Central memory CD4-positive, alpha-beta T cell (primary cell): Measurements from ENCODE around the gene VPS37C.
"Not testable (repeated sequence)": the region's sequence is repeated elsewhere in the genome, so short reads cannot be mapped to it uniquely, and the experiment has no call there.

ENCODE experiments used
- DNase-seq: peaks from one replicate; pipeline ENCODE4 v3.0.0; 2022
- total RNA-seq, 3 experiments: gene quantifications; one replicate each; lab custom pipeline; 2026; lab: John Stamatoyannopoulos, UW

VPS37C gene
- 6.2 to 20.8 (median 9.1) reads per million in 3 experiments for total RNA-seq

- DNase-seq, result peak; percentile 89
Measured at GRCh38 chr11:61161190-61162091, at the start of gene VPS37C. Gene VPS37C (minus strand): TSS chr11:61161426. CDS start chr11:61138829, 22,597 bp downstream.

GRCh38 chr11:61210629-61211028, 49.4 kb upstream of the VPS37C start:
- not testable (repeated sequence) for DNase-seq

GRCh38 chr11:61207636-61208310, 46.5 kb upstream of the VPS37C start:
- DNase-seq, result not testable (repeated sequence)

- DNase-seq, result not testable (repeated sequence)
Measured at GRCh38 chr11:61204502-61205059, 43.4 kb upstream of the VPS37C start.

GRCh38 chr11:61203873-61204272, 42.6 kb upstream of the VPS37C start:
- not testable (repeated sequence) for DNase-seq

GRCh38 chr11:61202950-61203746, 41.9 kb upstream of the VPS37C start, which contains the start of gene PGA3:
Gene PGA3 (plus strand): TSS chr11:61203515. CDS start chr11:61203565, 50 bp downstream.
- not testable (repeated sequence) for DNase-seq

- no peak for DNase-seq
Measured at GRCh38 chr11:61201476-61201875, 40.2 kb upstream of the VPS37C start.

GRCh38 chr11:61198948-61199523, 37.8 kb upstream of the VPS37C start:
- DNase-seq, result no peak

GRCh38 chr11:61198361-61198760, 37.1 kb upstream of the VPS37C start:
- DNase-seq, result no peak

- DNase-seq, result no peak
Measured at GRCh38 chr11:61195719-61196118, 34.5 kb upstream of the VPS37C start.

GRCh38 chr11:61194981-61195695, 33.9 kb upstream of the VPS37C start:
- DNase-seq, result no peak

GRCh38 chr11:61194169-61194671, 33.0 kb upstream of the VPS37C start:
- no peak for DNase-seq

GRCh38 chr11:61193596-61193995, 32.4 kb upstream of the VPS37C start:
- DNase-seq, result no peak

GRCh38 chr11:61189933-61190332, 28.7 kb upstream of the VPS37C start:
- DNase-seq, result no peak

GRCh38 chr11:61187505-61188130, 26.4 kb upstream of the VPS37C start:
- peak; percentile 68 for DNase-seq

GRCh38 chr11:61186504-61186903, 25.3 kb upstream of the VPS37C start:
- DNase-seq, result no peak

GRCh38 chr11:61183645-61184044, 22.4 kb upstream of the VPS37C start:
- no peak for DNase-seq

GRCh38 chr11:61181489-61181888, 20.3 kb upstream of the VPS37C start:
- DNase-seq, result no peak

GRCh38 chr11:61180205-61180604, 19.0 kb upstream of the VPS37C start:
- not testable (repeated sequence) for DNase-seq

- DNase-seq, result no peak
Measured at GRCh38 chr11:61176446-61176845, 15.2 kb upstream of the VPS37C start.

- no peak for DNase-seq
Measured at GRCh38 chr11:61174949-61175348, 13.7 kb upstream of the VPS37C start.
